Measurements from ENCODE around the gene PDPK1.

Gene PDPK1

GRCh38 chr16:2501946-2502895 is 35.6 kb upstream of the PDPK1 start:
- TF ChIP-seq MAX (IDR thresholded peaks at IDR 0.05) (no peak; the same call in 1 of the 2 replicates), TEAD4 (IDR thresholded peaks at IDR 0.05) (no peak)

GRCh38 chr16:2505695-2506094 is 32.1 kb upstream of the PDPK1 start:
- TF ChIP-seq USF1 (IDR thresholded peaks at IDR 0.05) (no peak), RAD21 (IDR thresholded peaks at IDR 0.05; ENCODE audit: low read depth) (no peak), YY1 (IDR thresholded peaks at IDR 0.05; ENCODE audit: low read depth) (no peak), MAX (IDR thresholded peaks at IDR 0.05) (no peak), EGR1 (IDR thresholded peaks at IDR 0.05) (no peak), NFIC (IDR thresholded peaks at IDR 0.05) (no peak), TCF12 (IDR thresholded peaks at IDR 0.05; ENCODE audit: low read depth) (no peak), TEAD4 (IDR thresholded peaks at IDR 0.05) (no peak), ZBTB7A (IDR thresholded peaks at IDR 0.05; ENCODE audit: low read depth) (no peak), REST (IDR thresholded peaks at IDR 0.05; ENCODE audit: low read depth) (no peak), FOXM1 (IDR thresholded peaks at IDR 0.05; ENCODE audit: borderline replicate concordance, low read depth) (no peak), EP300 (IDR thresholded peaks at IDR 0.05; ENCODE audit: borderline replicate concordance) (no peak), CEBPB (IDR thresholded peaks at IDR 0.05) (no peak), CREB1 (IDR thresholded peaks at IDR 0.05; ENCODE audit: low read depth) (no peak), TAF1 (IDR thresholded peaks at IDR 0.05; ENCODE audit: low read depth) (no peak)

- TF ChIP-seq TCF12 (IDR thresholded peaks at IDR 0.05; ENCODE audit: low read depth) (no peak), TAF1 (IDR thresholded peaks at IDR 0.05; ENCODE audit: low read depth) (no peak), RAD21 (IDR thresholded peaks at IDR 0.05; ENCODE audit: low read depth) (no peak), ZBTB7A (IDR thresholded peaks at IDR 0.05; ENCODE audit: low read depth) (no peak), EP300 (IDR thresholded peaks at IDR 0.05; ENCODE audit: borderline replicate concordance) (no peak), NFIC (IDR thresholded peaks at IDR 0.05) (no peak), REST (IDR thresholded peaks at IDR 0.05; ENCODE audit: low read depth) (no peak), EGR1 (IDR thresholded peaks at IDR 0.05) (no peak), USF1 (IDR thresholded peaks at IDR 0.05) (no peak), CEBPB (IDR thresholded peaks at IDR 0.05) (no peak)
Measured at GRCh38 chr16:2507052-2507659, 30.7 kb upstream of the PDPK1 start.

- TF ChIP-seq NFIC (IDR thresholded peaks at IDR 0.05) (no peak), ZBTB7A (IDR thresholded peaks at IDR 0.05; ENCODE audit: low read depth) (no peak), TCF12 (IDR thresholded peaks at IDR 0.05; ENCODE audit: low read depth) (no peak), CREB1 (IDR thresholded peaks at IDR 0.05; ENCODE audit: low read depth) (no peak)
Measured at GRCh38 chr16:2507665-2508064, 30.2 kb upstream of the PDPK1 start.

- no peak for TF ChIP-seq RAD21 (IDR thresholded peaks at IDR 0.05; ENCODE audit: low read depth)
- TF ChIP-seq FOXM1 (IDR thresholded peaks at IDR 0.05; ENCODE audit: borderline replicate concordance, low read depth), result no peak
- no peak for TF ChIP-seq CREB1 (IDR thresholded peaks at IDR 0.05; ENCODE audit: low read depth)
- TF ChIP-seq TEAD4 (IDR thresholded peaks at IDR 0.05), result no peak
- no peak for TF ChIP-seq YY1 (IDR thresholded peaks at IDR 0.05; ENCODE audit: low read depth)
- no peak for TF ChIP-seq CEBPB (IDR thresholded peaks at IDR 0.05)
- TF ChIP-seq ZBTB7A (IDR thresholded peaks at IDR 0.05; ENCODE audit: low read depth), result no peak
- no peak for TF ChIP-seq EGR1 (IDR thresholded peaks at IDR 0.05)
- TF ChIP-seq MAX (IDR thresholded peaks at IDR 0.05), result no peak
- no peak for TF ChIP-seq TAF1 (IDR thresholded peaks at IDR 0.05; ENCODE audit: low read depth)
- no peak for TF ChIP-seq TCF12 (IDR thresholded peaks at IDR 0.05; ENCODE audit: low read depth)
- TF ChIP-seq REST (IDR thresholded peaks at IDR 0.05; ENCODE audit: low read depth), result no peak
Measured at GRCh38 chr16:2508722-2509400, 29.0 kb upstream of the PDPK1 start.
